Osteoblast (primary cell): Measurements from ENCODE around the gene RALGPS1. TPM values are rescaled to one million over a fixed set of nuclear protein-coding genes. Genes with fewer than 3 reads are reported as not detected.
A peak's percentile ranks its signal among the peaks of the same experiment; 100 is the strongest.

Source experiments
- DNase-seq: peaks from one replicate; pipeline ENCODE4 v3.0.0; 2011; ENCODE audit warnings: low spot score, mixed read lengths; ENCODE audit not compliant: insufficient read length; ENCODE audit errors: missing footprints
- H2AFZ ChIP-seq: 2 replicates; pipeline ENCODE4 v1.6.0; 2011; ENCODE audit warnings: mild to moderate bottlenecking, low read length
- H3K27ac ChIP-seq: 2 replicates; pipeline ENCODE4 v1.5.1; 2011; ENCODE audit warnings: mild to moderate bottlenecking, low read depth, low read length, moderate library complexity
- H3K27me3 ChIP-seq: 2 replicates; pipeline ENCODE4 v1.6.0; 2012; ENCODE audit warnings: mild to moderate bottlenecking, control low read depth, inconsistent platforms, low read length, moderate library complexity; ENCODE audit not compliant: insufficient read depth
- H3K36me3 ChIP-seq: 2 replicates; pipeline ENCODE4 v1.5.1; 2011; ENCODE audit warnings: mild to moderate bottlenecking, low read length, control low read depth, moderate library complexity; ENCODE audit not compliant: insufficient read depth
- H3K4me1 ChIP-seq: 2 replicates; pipeline ENCODE4 v1.5.1; 2011; ENCODE audit warnings: mild to moderate bottlenecking, low read length, control low read depth, moderate library complexity; ENCODE audit not compliant: insufficient read depth
- H3K4me2 ChIP-seq: 2 replicates; pipeline ENCODE4 v1.6.0; 2011; ENCODE audit warnings: mild to moderate bottlenecking, low read length; ENCODE audit not compliant: insufficient read depth
- H3K4me3 ChIP-seq: fragments of 200-600 bp; sonication (generic); 3 replicates; pipeline ENCODE4 v1.5.1; 2012; ENCODE audit warnings: mild to moderate bottlenecking, low read length, inconsistent platforms; ENCODE audit not compliant: insufficient read depth
- H3K79me2 ChIP-seq: 2 replicates; pipeline ENCODE4 v1.6.0; 2012; ENCODE audit warnings: mild to moderate bottlenecking, low read length, control low read depth, inconsistent platforms; ENCODE audit not compliant: insufficient read depth
- H3K9me3 ChIP-seq: 2 replicates; pipeline ENCODE4 v1.5.1; 2011; ENCODE audit warnings: low read depth, low read length, control low read depth
- H4K20me1 ChIP-seq: 2 replicates; pipeline ENCODE4 v1.6.0; 2012; ENCODE audit warnings: mild to moderate bottlenecking, low read length, control low read depth; ENCODE audit not compliant: insufficient read depth
- CTCF ChIP-seq: IDR thresholded peaks from 2 replicates; pipeline ENCODE4 v1.5.1; 2011; ENCODE audit warnings: mild to moderate bottlenecking, low read depth, low read length, moderate library complexity; ENCODE audit errors: extremely low read depth
- total RNA-seq: library from RNA; depleted of rRNA; stranded (reverse); fragments of >200 nt; gene quantifications from 2 replicates; pipeline ENCODE4 v1.2.3, GENCODE V29; 2012

Gene RALGPS1
- total RNA-seq, 1 donor, result 5.1 TPM

DNA sequence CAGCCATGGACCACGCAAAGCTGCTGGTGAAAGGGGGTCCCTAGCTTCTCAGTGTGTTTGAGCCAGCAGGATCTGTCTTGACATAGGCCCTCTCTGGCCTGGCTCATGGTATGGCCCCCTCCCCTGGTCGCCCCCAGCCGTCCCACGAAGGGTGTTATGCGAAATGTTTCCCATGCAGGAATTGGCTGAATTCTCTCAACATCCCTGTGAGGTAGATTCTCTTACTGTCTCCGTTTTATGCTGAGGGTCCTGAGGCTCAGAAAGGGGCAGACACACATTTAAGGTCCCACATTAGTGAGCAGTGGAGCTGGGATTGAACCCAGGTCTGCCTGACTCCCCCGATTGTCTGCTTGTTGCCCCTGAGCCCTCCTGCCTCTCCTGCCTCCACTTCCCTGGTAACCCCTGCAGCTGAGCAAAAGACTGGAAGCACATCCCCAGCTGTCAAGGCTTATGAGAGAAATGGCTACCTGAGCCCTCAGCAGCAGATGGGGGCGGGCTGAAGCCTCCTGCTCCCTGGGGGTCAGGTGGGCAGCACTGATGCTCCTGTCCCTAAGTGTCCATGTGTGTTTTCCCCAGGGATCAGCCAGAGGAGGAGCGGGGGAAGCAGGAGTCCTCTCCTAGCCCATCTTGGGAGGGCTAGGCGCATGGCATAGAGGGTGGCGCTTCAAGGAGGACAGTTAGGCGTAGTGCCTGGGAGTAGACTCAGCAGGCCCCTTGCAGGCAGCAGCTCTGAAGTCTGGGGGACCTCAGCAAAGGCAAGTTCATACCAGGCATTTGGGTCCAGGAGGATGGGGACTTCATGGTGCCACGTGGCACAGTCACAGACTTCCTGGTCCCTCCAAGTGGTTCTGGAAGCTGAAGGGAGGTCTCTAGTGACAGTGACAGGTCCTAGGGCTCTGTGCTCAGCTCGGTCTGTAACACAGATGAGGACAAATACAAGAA, 301.0 kb downstream of the RALGPS1 start:
- Histone ChIP-seq H3K36me3 (no peaks in the 10 kb centered on the region), H3K4me1 (peaks cover 11% of the 10 kb centered on the region), H3K27me3 (peaks cover 30% of the 10 kb centered on the region), H3K4me3 (no peak overlapping the region), H3K4me2 (no peak overlapping the region), H2AFZ (no peak overlapping the region), H3K79me2 (no peaks in the 10 kb centered on the region), H3K27ac (no peak overlapping the region), H3K9me3 (no peaks in the 10 kb centered on the region), H4K20me1 (no peaks in the 10 kb centered on the region)
- no peak for TF ChIP-seq CTCF
- DNase-seq, result peak; percentile 78

DNA sequence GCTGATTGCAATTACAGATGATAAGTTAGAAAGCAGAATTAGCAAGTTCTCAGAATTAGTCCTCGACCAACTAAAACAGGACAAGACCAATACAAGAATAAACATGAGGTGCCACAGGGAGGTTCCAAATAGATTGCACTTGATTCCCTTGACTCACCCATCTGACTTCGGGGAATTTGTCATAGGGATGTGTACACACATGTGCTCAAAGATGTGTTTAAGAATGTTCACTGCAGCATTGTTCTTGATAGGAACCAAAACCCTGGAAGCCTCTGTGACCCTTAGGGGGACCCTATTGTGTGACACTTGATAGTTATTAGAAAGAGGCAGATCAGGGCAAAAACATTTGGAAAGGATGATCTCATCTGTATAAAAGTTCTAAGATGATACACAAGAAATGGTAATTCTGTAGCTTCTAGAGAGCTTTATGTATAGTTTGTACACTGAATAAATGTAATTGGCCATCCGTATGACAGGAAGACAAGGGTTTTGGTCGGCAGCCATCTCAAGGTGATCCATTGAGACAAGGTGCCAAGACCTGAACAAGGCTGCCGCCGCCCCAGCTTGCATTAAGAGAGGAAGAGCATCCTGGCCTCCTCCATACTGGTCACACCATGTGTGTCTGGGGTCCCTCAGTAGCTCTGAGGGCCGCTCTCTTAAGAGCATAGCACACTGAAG, 301.8 kb downstream of the RALGPS1 start:
- H3K4me1 ChIP-seq, result peaks cover 11% of the 10 kb centered on the region
- no peaks in the 10 kb centered on the region for H3K79me2 ChIP-seq
- H4K20me1 ChIP-seq, result no peaks in the 10 kb centered on the region
- H3K27ac ChIP-seq, result no peak overlapping the region
- no peak for TF ChIP-seq CTCF
- no peak overlapping the region for H3K4me2 ChIP-seq
- H3K4me3 ChIP-seq, result no peak overlapping the region
- peaks cover 38% of the 10 kb centered on the region for H3K27me3 ChIP-seq
- no peak overlapping the region for H2AFZ ChIP-seq
- no peaks in the 10 kb centered on the region for H3K36me3 ChIP-seq
- peak; percentile 84 for DNase-seq
- no peaks in the 10 kb centered on the region for H3K9me3 ChIP-seq

DNA sequence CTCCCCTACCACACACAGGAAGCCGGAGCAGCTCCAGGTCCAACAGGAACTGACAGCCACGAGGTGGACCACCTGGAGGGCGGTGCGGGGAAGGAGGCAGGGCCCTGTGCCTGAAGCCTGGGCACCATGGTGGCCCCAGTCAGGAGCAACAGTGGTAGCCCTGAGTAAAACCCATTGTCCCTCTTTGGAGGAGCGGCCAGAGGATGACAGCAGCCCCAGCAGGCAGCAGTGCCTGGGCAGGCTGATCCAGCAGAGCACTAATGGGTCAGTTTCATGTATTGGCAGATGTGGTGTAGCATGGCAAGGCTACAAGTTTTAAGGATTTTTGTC, 302.3 kb downstream of the RALGPS1 start:
- Histone ChIP-seq H4K20me1 (no peaks in the 10 kb centered on the region), H3K4me1 (peaks cover 11% of the 10 kb centered on the region), H2AFZ (no peak overlapping the region), H3K36me3 (no peaks in the 10 kb centered on the region), H3K27me3 (peaks cover 43% of the 10 kb centered on the region), H3K27ac (no peak overlapping the region), H3K4me2 (no peak overlapping the region), H3K9me3 (no peaks in the 10 kb centered on the region), H3K4me3 (no peak overlapping the region), H3K79me2 (no peaks in the 10 kb centered on the region)
- no peak for TF ChIP-seq CTCF
- no peak for DNase-seq

DNA sequence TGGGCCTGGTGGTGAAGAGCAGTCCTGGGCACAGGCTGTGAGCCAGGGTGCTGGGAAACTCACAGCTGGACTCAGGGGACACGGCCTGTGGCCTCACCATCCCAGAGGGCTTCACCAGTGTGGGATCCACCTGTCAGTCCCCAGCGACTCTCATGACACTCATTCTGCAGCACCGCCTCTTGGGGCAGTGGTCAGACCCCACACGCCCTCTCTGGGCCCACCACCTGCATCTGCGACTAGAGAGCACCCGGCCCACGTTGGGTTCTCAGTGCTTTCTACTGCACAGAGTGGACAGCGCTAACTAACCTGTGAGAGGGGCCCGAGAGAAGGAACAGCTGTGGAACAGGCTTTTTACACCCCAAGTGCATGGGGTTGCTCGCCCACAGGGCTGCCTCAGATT, 304.2 kb downstream of the RALGPS1 start:
- Histone ChIP-seq H2AFZ (no peak overlapping the region), H3K4me2 (no peak overlapping the region), H3K4me1 (peaks cover 11% of the 10 kb centered on the region), H3K27me3 (peaks cover 52% of the 10 kb centered on the region), H3K79me2 (no peaks in the 10 kb centered on the region), H3K4me3 (no peak overlapping the region), H4K20me1 (no peaks in the 10 kb centered on the region), H3K36me3 (no peaks in the 10 kb centered on the region), H3K27ac (no peak overlapping the region), H3K9me3 (no peaks in the 10 kb centered on the region)
- DNase-seq, result no peak
- no peak for TF ChIP-seq CTCF
